NK-92 treated with Interleukin-12 subunit alpha and Interleukin-12 subunit beta, amount 100 ng/mL, for 24 hours (cell line): ENCODE results near the gene CCR4.
"Not testable (repeated sequence)": the region's sequence is repeated elsewhere in the genome, so short reads cannot be mapped to it uniquely, and the experiment has no call there.

Source experiments
- DNase-seq: peaks from one replicate; lab custom pipeline; 2025; lab: John Stamatoyannopoulos, UW

Gene CCR4

GRCh38 chr3:32983124-32983523, 31.7 kb downstream of the CCR4 start:
- DNase-seq = no peak

GRCh38 chr3:32984918-32985317, 33.5 kb downstream of the CCR4 start:
- not testable (repeated sequence) for DNase-seq

- no peak for DNase-seq
Measured at GRCh38 chr3:32989171-32989570, 37.7 kb downstream of the CCR4 start.

GRCh38 chr3:32990116-32990515, 38.7 kb downstream of the CCR4 start:
- DNase-seq = no peak

- DNase-seq = no peak
Measured at GRCh38 chr3:32991781-32992180, 40.3 kb downstream of the CCR4 start.

GRCh38 chr3:32992310-32992686, 40.9 kb downstream of the CCR4 start:
- no peak for DNase-seq

GRCh38 chr3:32994045-32994444, 42.6 kb downstream of the CCR4 start:
- no peak for DNase-seq

- no peak for DNase-seq
Measured at GRCh38 chr3:32995098-32995497, 43.7 kb downstream of the CCR4 start.

- DNase-seq = no peak
Measured at GRCh38 chr3:32996048-32996754, 44.8 kb downstream of the CCR4 start.

GRCh38 chr3:32996755-32997091, 45.3 kb downstream of the CCR4 start:
- no peak for DNase-seq

GRCh38 chr3:32998631-32999451, 47.4 kb downstream of the CCR4 start:
- no peak for DNase-seq

GRCh38 chr3:33000691-33001385, 49.4 kb downstream of the CCR4 start:
- DNase-seq = no peak

GRCh38 chr3:33001889-33002288, 50.4 kb downstream of the CCR4 start:
- DNase-seq = no peak

GRCh38 chr3:33003308-33003707, 51.9 kb downstream of the CCR4 start:
- no peak for DNase-seq

- no peak for DNase-seq
Measured at GRCh38 chr3:33004205-33004604, 52.8 kb downstream of the CCR4 start.

GRCh38 chr3:33004961-33005360, 53.5 kb downstream of the CCR4 start:
- no peak for DNase-seq
